Measurements from ENCODE around the gene KRT16. TPM values are rescaled to one million over a fixed set of nuclear protein-coding genes. Genes with fewer than 3 reads are reported as not detected.
"Not testable (repeated sequence)": the region's sequence is repeated elsewhere in the genome, so short reads cannot be mapped to it uniquely, and the experiment has no call there.

KRT16 gene
- total RNA-seq, 2 experiments from 2014 or later = not detected

GRCh38 chr17:41620583-41621434, 8.2 kb upstream of the KRT16 start:
- no peak overlapping the region for H3K27ac Mint-ChIP-seq
- H3K4me1 Mint-ChIP-seq = no peaks in the 10 kb centered on the region
- ChIA-PET CTCF (interaction anchor here (0.8 to 0.9 kb wide), 2 partner anchors 28 to 42 kb away, joined by 3 read pairs; no protein-coding TSS in a partner anchor), POLR2A (no interaction called here)
- no peaks in the 10 kb centered on the region for H3K27me3 Mint-ChIP-seq
- H3K4me3 Mint-ChIP-seq = no peak overlapping the region
- no peaks in the 10 kb centered on the region for H3K9me3 Mint-ChIP-seq
- DNase-seq = no peak
- H3K36me3 Mint-ChIP-seq (ENCODE audit: low read depth) = no peaks in the 10 kb centered on the region

DNA sequence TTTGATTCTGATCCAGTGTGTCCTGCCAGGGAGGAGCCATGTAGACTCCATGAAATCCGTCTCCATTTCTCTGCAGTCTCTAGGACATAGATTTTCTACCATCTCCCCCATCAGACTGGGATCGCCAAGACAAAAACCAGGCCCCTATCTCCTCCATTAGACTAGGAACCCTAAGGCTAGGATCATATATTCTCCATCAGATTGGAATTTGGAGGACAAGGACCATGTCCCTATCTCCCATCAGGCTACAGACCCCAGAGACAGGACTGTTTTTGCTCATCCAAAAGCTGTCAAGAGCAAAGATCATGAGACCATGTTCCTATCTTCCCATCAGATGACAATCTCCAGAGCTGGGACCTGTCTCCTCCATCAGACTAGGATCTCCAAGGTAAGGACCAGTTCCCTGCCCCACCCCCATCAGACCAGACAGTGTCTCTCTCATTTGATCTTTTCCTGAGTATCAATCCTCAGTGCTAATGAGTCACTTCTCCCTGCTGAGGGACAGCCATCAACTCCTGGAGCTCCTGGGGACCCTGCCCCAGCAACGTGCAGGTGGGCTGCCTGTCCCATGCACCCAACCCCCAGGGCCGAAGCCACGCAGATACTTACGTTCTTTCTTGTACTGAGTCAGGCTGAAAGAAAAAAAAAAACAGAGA, 7.5 kb upstream of the KRT16 start:
- H3K27me3 Mint-ChIP-seq; POLR2A ChIA-PET; H3K9me3 Mint-ChIP-seq; H3K27ac Mint-ChIP-seq; H3K4me3 Mint-ChIP-seq; DNase-seq; H3K36me3 Mint-ChIP-seq (ENCODE audit: low read depth); H3K4me1 Mint-ChIP-seq: not testable (repeated sequence)
- CTCF ChIA-PET = interaction anchor here (0.8 to 0.9 kb wide), 2 partner anchors 29 to 43 kb away, joined by 3 read pairs; no protein-coding TSS in a partner anchor

DNA sequence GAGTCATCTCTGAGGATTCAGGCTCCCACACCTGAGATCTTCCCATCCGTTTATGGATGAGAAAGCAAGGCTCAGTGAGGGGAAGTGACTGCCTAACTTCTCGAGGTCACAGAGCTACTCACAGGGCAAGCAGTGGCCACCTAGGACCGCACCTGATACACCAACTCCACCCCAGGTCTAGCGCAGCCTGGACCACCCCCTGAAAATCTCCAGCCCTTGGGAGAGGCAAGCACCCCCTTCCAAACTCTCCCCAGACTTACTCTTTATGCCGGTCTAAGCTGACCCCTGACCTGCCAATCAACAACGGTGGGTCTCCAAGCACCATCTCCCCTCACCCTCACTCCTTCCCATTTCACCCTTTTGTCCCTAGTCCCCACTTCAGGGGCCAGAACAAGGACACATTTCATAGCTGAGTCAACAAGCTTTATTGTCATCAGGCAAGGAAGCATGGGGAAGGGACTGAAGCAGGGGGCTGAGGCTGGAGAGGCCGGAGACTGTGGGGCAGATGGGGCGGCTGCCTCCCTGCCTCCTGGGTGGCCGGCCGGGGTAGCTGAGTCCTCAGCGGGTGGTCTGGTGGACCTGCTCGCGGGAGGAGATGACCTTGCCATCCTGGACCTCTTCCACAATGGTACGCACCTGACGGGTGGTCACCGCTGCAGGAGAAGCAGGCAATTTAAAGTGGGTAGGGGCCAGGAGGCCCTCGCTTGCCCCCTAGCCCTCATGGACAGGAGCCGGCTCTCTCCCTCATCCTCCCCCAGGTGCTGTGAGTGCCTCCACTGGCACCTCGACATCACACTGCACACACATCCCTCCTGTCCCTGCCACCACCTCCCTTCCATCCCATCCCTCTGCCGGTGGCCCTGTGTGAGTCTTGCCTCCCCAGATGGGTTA, 6.7 kb upstream of the KRT16 start:
- POLR2A ChIA-PET = no interaction called here
- no peaks in the 10 kb centered on the region for H3K27me3 Mint-ChIP-seq
- DNase-seq = no peak
- no peaks in the 10 kb centered on the region for H3K9me3 Mint-ChIP-seq
- no peak overlapping the region for H3K27ac Mint-ChIP-seq
- H3K36me3 Mint-ChIP-seq (ENCODE audit: low read depth) = no peaks in the 10 kb centered on the region
- CTCF ChIA-PET = no interaction called here
- H3K4me1 Mint-ChIP-seq = no peaks in the 10 kb centered on the region
- no peak overlapping the region for H3K4me3 Mint-ChIP-seq

GRCh38 chr17:41618341-41619035, 5.9 kb upstream of the KRT16 start:
- Mint-ChIP-seq H3K4me3 (no peak overlapping the region), H3K27me3 (no peaks in the 10 kb centered on the region), H3K9me3 (no peaks in the 10 kb centered on the region), H3K4me1 (no peaks in the 10 kb centered on the region), H3K27ac (no peak overlapping the region), H3K36me3 (ENCODE audit: low read depth) (no peaks in the 10 kb centered on the region)
- ChIA-PET POLR2A (no interaction called here), CTCF (no interaction called here)
- DNase-seq = no peak

- Mint-ChIP-seq H3K27me3 (no peaks in the 10 kb centered on the region), H3K9me3 (no peaks in the 10 kb centered on the region), H3K27ac (no peak overlapping the region), H3K4me3 (no peak overlapping the region), H3K36me3 (ENCODE audit: low read depth) (no peaks in the 10 kb centered on the region), H3K4me1 (no peaks in the 10 kb centered on the region)
- CTCF ChIA-PET = no interaction called here
- no peak for DNase-seq
- POLR2A ChIA-PET = no interaction called here
Observed at GRCh38 chr17:41617698-41618097, 5.1 kb upstream of the KRT16 start.

- ChIA-PET CTCF (no interaction called here), POLR2A (no interaction called here)
- no peaks in the 10 kb centered on the region for H3K27me3 Mint-ChIP-seq
- H3K27ac Mint-ChIP-seq = no peak overlapping the region
- DNase-seq = no peak
- H3K9me3 Mint-ChIP-seq = no peaks in the 10 kb centered on the region
- H3K36me3 Mint-ChIP-seq (ENCODE audit: low read depth) = no peaks in the 10 kb centered on the region
- no peak overlapping the region for H3K4me3 Mint-ChIP-seq
- H3K4me1 Mint-ChIP-seq = no peaks in the 10 kb centered on the region
Observed at GRCh38 chr17:41617136-41617535, 4.6 kb upstream of the KRT16 start.

DNA sequence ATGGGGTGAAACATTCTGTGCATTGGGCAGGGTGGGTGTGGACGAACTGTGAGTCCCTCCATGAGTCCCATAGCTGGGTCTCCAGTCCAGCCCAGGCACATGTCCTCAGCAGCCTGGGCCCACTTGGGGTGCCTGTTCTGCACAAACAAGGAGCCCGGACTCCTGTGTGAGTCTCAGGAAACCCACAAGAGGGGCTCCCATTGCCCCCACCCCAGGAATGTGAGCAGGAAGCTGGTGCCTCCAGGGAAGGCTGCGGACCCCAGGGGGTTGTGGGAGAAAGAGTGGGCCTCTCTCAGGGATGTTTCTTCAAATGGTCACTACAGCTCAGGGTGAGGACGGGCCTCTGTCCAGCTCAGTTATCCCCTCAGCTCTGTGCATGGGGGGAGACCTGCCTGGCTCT, 3.9 kb upstream of the KRT16 start:
- CTCF ChIA-PET; H3K4me3 Mint-ChIP-seq; H3K4me1 Mint-ChIP-seq; H3K27me3 Mint-ChIP-seq; POLR2A ChIA-PET; H3K36me3 Mint-ChIP-seq (ENCODE audit: low read depth); H3K9me3 Mint-ChIP-seq; DNase-seq; H3K27ac Mint-ChIP-seq: not testable (repeated sequence)

DNA sequence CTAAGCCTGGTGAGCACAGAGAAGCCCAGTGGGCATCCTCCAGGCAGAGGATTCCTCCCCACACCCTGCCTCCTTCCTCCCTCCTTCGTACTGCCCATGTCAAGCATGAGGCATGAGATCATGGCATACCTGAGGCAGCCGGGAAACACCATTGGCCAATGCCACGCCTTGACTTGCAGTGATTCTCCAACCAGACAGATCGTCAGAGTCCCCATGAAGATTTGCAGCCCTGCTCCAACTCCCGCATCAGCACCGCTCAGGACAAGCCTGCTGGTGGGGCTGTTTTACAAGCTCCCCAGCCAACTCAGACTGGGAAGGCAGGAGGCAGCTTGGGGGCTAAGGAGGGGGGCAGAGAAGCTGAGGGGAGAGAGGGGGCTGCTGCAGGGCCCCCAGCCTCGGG, 2.9 kb upstream of the KRT16 start:
- Mint-ChIP-seq H3K27me3 (no peaks in the 10 kb centered on the region), H3K4me3 (no peak overlapping the region), H3K36me3 (ENCODE audit: low read depth) (no peaks in the 10 kb centered on the region), H3K9me3 (no peaks in the 10 kb centered on the region), H3K27ac (no peak overlapping the region), H3K4me1 (no peaks in the 10 kb centered on the region)
- ChIA-PET CTCF (no interaction called here), POLR2A (no interaction called here)
- DNase-seq = no peak

- H3K9me3 Mint-ChIP-seq; H3K36me3 Mint-ChIP-seq (ENCODE audit: low read depth); H3K4me3 Mint-ChIP-seq; H3K27ac Mint-ChIP-seq; H3K4me1 Mint-ChIP-seq; POLR2A ChIA-PET; DNase-seq; CTCF ChIA-PET; H3K27me3 Mint-ChIP-seq: not testable (repeated sequence)
Observed at GRCh38 chr17:41614767-41615166, 2.2 kb upstream of the KRT16 start.

DNA sequence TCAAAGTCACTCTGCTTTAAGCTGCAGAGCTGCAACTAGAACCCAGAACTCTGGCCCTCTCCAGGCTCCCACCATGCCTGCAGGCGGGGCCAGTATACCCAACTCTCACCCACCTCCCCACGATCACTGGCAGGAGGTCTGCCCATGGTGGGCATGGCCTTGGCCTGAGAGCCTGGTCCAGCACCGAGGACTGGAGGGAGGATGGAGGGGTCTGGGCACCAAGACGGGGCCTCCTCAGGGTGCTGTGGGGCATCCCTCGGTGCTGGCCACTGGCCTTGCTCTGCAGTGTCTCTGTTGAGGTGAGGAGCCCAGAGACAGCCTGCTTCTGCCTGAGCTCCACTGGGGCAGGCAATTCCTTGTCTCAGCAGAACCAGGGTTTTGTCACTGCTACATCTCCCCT, 1.5 kb upstream of the KRT16 start:
- Mint-ChIP-seq H3K36me3 (ENCODE audit: low read depth) (no peaks in the 10 kb centered on the region), H3K4me1 (no peaks in the 10 kb centered on the region)
- POLR2A ChIA-PET = no interaction called here

GRCh38 chr17:41613277-41614082, 913 bp upstream of the KRT16 start:
- CTCF ChIA-PET = no interaction called here

More for the DNA sequence above, 1.5 kb upstream of the KRT16 start:
- no peak overlapping the region for H3K4me3 Mint-ChIP-seq
- CTCF ChIA-PET = no interaction called here
- no peaks in the 10 kb centered on the region for H3K9me3 Mint-ChIP-seq
- peaks cover under 1% of the 10 kb centered on the region for H3K27me3 Mint-ChIP-seq
- H3K27ac Mint-ChIP-seq = no peak overlapping the region
- no peak for DNase-seq

GRCh38 chr17:41610965-41611640, 1.5 kb downstream of the KRT16 start:
- ChIA-PET CTCF (interaction anchor here (1.0 kb wide), 1 partner anchor 54 kb away, joined by 3 read pairs; no protein-coding TSS in a partner anchor), POLR2A (no interaction called here)

More at GRCh38 chr17:41613277-41614082, 913 bp upstream of the KRT16 start:
- POLR2A ChIA-PET = no interaction called here
- Mint-ChIP-seq H3K36me3 (ENCODE audit: low read depth) (no peaks in the 10 kb centered on the region), H3K4me3 (no peak overlapping the region), H3K27me3 (peaks cover 6% of the 10 kb centered on the region), H3K9me3 (no peaks in the 10 kb centered on the region), H3K4me1 (no peaks in the 10 kb centered on the region), H3K27ac (no peak overlapping the region)
- no peak for DNase-seq

More at GRCh38 chr17:41610965-41611640, 1.5 kb downstream of the KRT16 start:
- no peak overlapping the region for H3K27ac Mint-ChIP-seq
- H3K36me3 Mint-ChIP-seq (ENCODE audit: low read depth) = peaks cover 7% of the 10 kb centered on the region
- no peak for DNase-seq
- H3K4me3 Mint-ChIP-seq = no peak overlapping the region
- peaks cover 11% of the 10 kb centered on the region for H3K9me3 Mint-ChIP-seq
- H3K27me3 Mint-ChIP-seq = peaks cover 13% of the 10 kb centered on the region
- H3K4me1 Mint-ChIP-seq = no peaks in the 10 kb centered on the region

All from activated CD4-positive, alpha-beta memory T cell treated with anti-CD3 and anti-CD28 coated beads, Interleukin-2, amount 10 ng/mL, durations not matched to agents 7 days and 5 days (primary cell).